Stomach (tissue), 9 donors: ENCODE data around the gene FNDC3B. TPM values are rescaled to one million over a fixed set of nuclear protein-coding genes. Genes with fewer than 3 reads are reported as not detected.
A peak's percentile ranks its signal among the peaks of the same experiment; 100 is the strongest.

Experiments
- DNase-seq, 2 donors: peaks; one replicate each; pipeline versions ENCODE4 v3.0.0 to v3.0.0-alpha.2; 2013 to 2019
- H3K27ac ChIP-seq, 5 donors: fragments of 200-600 bp in 4 of 5; sonication (generic) in 4 of 5; one replicate each; pipeline ENCODE4 v1.5.1; 2013 to 2019; ENCODE audit warnings: mild to moderate bottlenecking in 1 of 5, moderate library complexity in 1 of 5
- H3K27me3 ChIP-seq, 3 donors: fragments of 200-600 bp; sonication (generic); one replicate each; pipeline ENCODE4 v1.5.1; 2017 to 2019; ENCODE audit warnings: mixed run types in 1 of 3
- H3K36me3 ChIP-seq, 4 donors: fragments of 200-600 bp; sonication (generic); 1 replicate in 3 of 4; 2 replicates in 1 of 4; pipeline ENCODE4 v1.5.1; 2016 to 2019
- H3K4me1 ChIP-seq, 4 donors: fragments of 200-600 bp; sonication (generic); one replicate each; pipeline ENCODE4 v1.5.1; 2016 to 2019
- H3K4me3 ChIP-seq, 4 donors: fragments of 200-600 bp; sonication (generic) in 3 of 4; one replicate each; pipeline ENCODE4 v1.5.1; 2016 to 2019; ENCODE audit warnings: mild to moderate bottlenecking in 1 of 4
- H3K9me3 ChIP-seq, 4 donors: fragments of 200-600 bp; sonication (generic); one replicate each; pipeline ENCODE4 v1.5.1; 2016 to 2019
- CTCF ChIP-seq, 7 experiments: fragments of 450-650 bp in 4 of 7; fragments of 200-600 bp in 3 of 7; sonication (generic) in 3 of 7; IDR thresholded peaks; one replicate each; pipeline ENCODE4 v1.5.1; 2016 to 2019; ENCODE audit warnings: antibody characterized with exemption in 7 of 7, control low read depth in 2 of 7, mild to moderate bottlenecking in 1 of 7
- EP300 ChIP-seq: sonication (generic); formaldehyde crosslinking; IDR thresholded peaks from one replicate; pipeline ENCODE4 v1.6.1; 2017; ENCODE audit warnings: antibody characterized with exemption
- POLR2A ChIP-seq, 4 donors: fragments of 450-650 bp; IDR thresholded peaks; one replicate each; pipeline ENCODE4 v1.6.1; 2016; ENCODE audit warnings: antibody characterized with exemption in 4 of 4, control low read depth in 2 of 4, mild to moderate bottlenecking in 1 of 4, moderate library complexity in 1 of 4
- POLR2AphosphoS5 ChIP-seq, 3 donors: sonication (generic); formaldehyde crosslinking; IDR thresholded peaks; one replicate each; pipeline ENCODE4 v1.6.1; 2016; ENCODE audit warnings: antibody characterized with exemption in 3 of 3
- WGBS, 5 donors: extraction: QIAGEN DNeasy Blood & Tissue Kit in 3 of 5; methylation state at CpG; one replicate each; pipeline versions ENCODE4 v1.1.5 to v1.1.7; 2013 to 2018; 5-methylcytosine and 5-hydroxymethylcytosine counted together
- intact Hi-C: fragments of 100-400 bp; cut with DNase I; formaldehyde crosslinking; loops from one replicate; pipeline ENCODE4 v1.15.1; 2023; ENCODE audit warnings: low total_unique reads
- polyA plus RNA-seq, 3 donors: library from polyadenylated mRNA; stranded (reverse); fragments of 200-250 nt; gene quantifications; one replicate each; pipeline ENCODE4 v1.2.3, GENCODE V29; 2013
- total RNA-seq, 5 donors: library from RNA; depleted of rRNA; stranded (reverse); fragments of >200 nt; gene quantifications; one replicate each; pipeline versions ENCODE4 v1.1.0 to v1.2.3, GENCODE V29; 2014 to 2016
- donor health status: healthy with polysubstance abuse.
- donor health status: Bipolar disorder and iron deficiency.
- donor health status: healthy.

The FNDC3B gene
- total and polyA plus RNA-seq, 8 donors = 6.0 to 229 (median 53.7) TPM

GRCh38 chr3:172063456-172064432 lies 24.4 kb downstream of the FNDC3B start:
- intact Hi-C loops = no loop called here
- peak overlapping the region in 4 of 5 donors; percentile 20 to 73 (median 62) for H3K27ac ChIP-seq

GRCh38 chr3:172065527-172065926 lies 26.1 kb downstream of the FNDC3B start:
- Histone ChIP-seq H3K27ac (peak overlapping the region in 4 of 5 donors; percentile 32 to 73 (median 66)), H3K4me1 (peaks cover 34 to 94% (median 70%) of the 10 kb centered on the region in 4 donors)
- peak in 1 of 2 donors; percentile 78 for DNase-seq

More at GRCh38 chr3:172063456-172064432, 24.4 kb downstream of the FNDC3B start:
- Histone ChIP-seq H3K4me3 (no peak overlapping the region), H3K36me3 (peaks cover 0 to 6% (median 0%) of the 10 kb centered on the region in 4 donors), H3K4me1 (peaks cover 42 to 94% (median 73%) of the 10 kb centered on the region in 4 donors), H3K27me3 (no peaks in the 10 kb centered on the region), H3K9me3 (no peaks in the 10 kb centered on the region)
- 72 to 81% (median 76%) methylated on average over 6 to 7 of the region's 7 CpGs for WGBS, 5 donors
- no peak for DNase-seq
- TF ChIP-seq CTCF (IDR thresholded peaks at IDR 0.05) = no peak
- TF ChIP-seq POLR2AphosphoS5 (IDR thresholded peaks at IDR 0.05) = no peak
- TF ChIP-seq POLR2A (IDR thresholded peaks at IDR 0.05) = no peak
- TF ChIP-seq EP300 = no peak

GRCh38 chr3:172065967-172066762 lies 26.8 kb downstream of the FNDC3B start:
- Histone ChIP-seq H3K4me1 (peaks cover 28 to 93% (median 70%) of the 10 kb centered on the region in 4 donors), H3K9me3 (no peaks in the 10 kb centered on the region), H3K27me3 (no peaks in the 10 kb centered on the region), H3K36me3 (peaks cover 0 to 6% (median 0%) of the 10 kb centered on the region in 4 donors), H3K27ac (peak overlapping the region; percentile 60 to 82 (median 70)), H3K4me3 (no peak overlapping the region)
- peak in 1 of 2 donors; percentile 77 for DNase-seq
- 28 to 44% (median 35%) methylated on average over 7 of the region's 7 CpGs for WGBS, 5 donors
- intact Hi-C loops = no loop called here
- peak in 2 of 3 donors; percentile 23 to 28 for TF ChIP-seq POLR2AphosphoS5 (IDR thresholded peaks at IDR 0.05)
- TF ChIP-seq CTCF (IDR thresholded peaks at IDR 0.05) = no peak

More at GRCh38 chr3:172065527-172065926, 26.1 kb downstream of the FNDC3B start:
- H3K9me3 ChIP-seq = no peaks in the 10 kb centered on the region
- no peak overlapping the region for H3K4me3 ChIP-seq
- no peaks in the 10 kb centered on the region for H3K27me3 ChIP-seq
- intact Hi-C loops = no loop called here
- WGBS, 5 donors = 8 to 16% (median 12%) methylated on average over 1 of the region's 1 CpG
- TF ChIP-seq CTCF (IDR thresholded peaks at IDR 0.05) (no peak), POLR2A (IDR thresholded peaks at IDR 0.05) (no peak), POLR2AphosphoS5 (IDR thresholded peaks at IDR 0.05) (no peak), EP300 (no peak)
- peaks cover 0 to 6% (median 0%) of the 10 kb centered on the region in 4 donors for H3K36me3 ChIP-seq
